Transverse colon (tissue), 4 donors: ENCODE results near the gene IKZF1. TPM values are rescaled to one million over a fixed set of nuclear protein-coding genes. Genes with fewer than 3 reads are reported as not detected.

Experiments used
- DNase-seq: peaks from one replicate; pipeline ENCODE4 v3.0.0-alpha.2; 2019
- H3K27ac ChIP-seq, 4 donors: fragments of 200-600 bp; sonication (generic); 2 replicates each; pipeline ENCODE4 v1.5.1; 2016 to 2018; ENCODE audit warnings: inconsistent platforms in 4 of 4
- H3K27me3 ChIP-seq: fragments of 200-600 bp; sonication (generic); 2 replicates; pipeline ENCODE4 v1.5.1; 2017; ENCODE audit warnings: inconsistent platforms
- H3K36me3 ChIP-seq, 4 donors: fragments of 200-600 bp; sonication (generic); 2 replicates each; pipeline ENCODE4 v1.5.1; 2017 to 2019; ENCODE audit warnings: inconsistent platforms in 4 of 4
- H3K4me1 ChIP-seq, 4 donors: fragments of 200-600 bp; sonication (generic); 2 replicates each; pipeline ENCODE4 v1.5.1; 2017 to 2020; ENCODE audit warnings: inconsistent platforms in 4 of 4
- H3K4me3 ChIP-seq, 4 donors: fragments of 200-600 bp; sonication (generic); 1 replicate in 1 of 4; 2 replicates in 3 of 4; pipeline versions ENCODE4 v1.5.1 to v1.6.1; 2017 to 2019; ENCODE audit warnings: inconsistent platforms in 4 of 4
- H3K9me3 ChIP-seq, 2 donors: fragments of 200-600 bp; sonication (generic); 2 replicates each; pipeline ENCODE4 v1.5.1; 2017 to 2019; ENCODE audit warnings: inconsistent platforms in 2 of 2
- CTCF ChIP-seq, 5 experiments: fragments of 200-600 bp in 3 of 5; fragments of 450-650 bp in 2 of 5; sonication (generic) in 3 of 5; IDR thresholded peaks; 1 replicate in 2 of 5; 2 replicates in 3 of 5; pipeline ENCODE4 v1.5.1; 2016 to 2017; ENCODE audit warnings: antibody characterized with exemption in 5 of 5, inconsistent platforms in 3 of 5, mild to moderate bottlenecking in 2 of 5, moderate library complexity in 1 of 5
- EP300 ChIP-seq: sonication (generic); formaldehyde crosslinking; IDR thresholded peaks from one replicate; pipeline ENCODE4 v1.6.1; 2017; ENCODE audit warnings: antibody characterized with exemption, low read depth
- POLR2A ChIP-seq: fragments of 450-650 bp; IDR thresholded peaks from one replicate; pipeline ENCODE4 v1.6.1; 2016; ENCODE audit warnings: antibody characterized with exemption, mild to moderate bottlenecking, moderate library complexity
- POLR2AphosphoS5 ChIP-seq, 3 donors: sonication (generic); formaldehyde crosslinking; IDR thresholded peaks; one replicate each; pipeline ENCODE4 v1.6.1; 2016; ENCODE audit warnings: antibody characterized with exemption in 3 of 3
- WGBS, 2 donors: methylation state at CpG; one replicate each; pipeline ENCODE4 v1.1.5; 2018; ENCODE audit warnings: low coverage in 1 of 2; 5-methylcytosine and 5-hydroxymethylcytosine counted together
- in situ Hi-C, 4 donors: fragments of 200-750 bp; cut with MboI; loops; one replicate each; pipeline versions ENCODE4 v1.15.0 to v1.15.1; 2017; ENCODE audit warnings: low sequenced_read_pairs in 3 of 4, low pct_ligation_motif_present in 1 of 4, low pct_unique_long_range_greater_than_20kb in 1 of 4
- intact Hi-C: fragments of 100-400 bp; cut with DNase I; formaldehyde crosslinking; loops from one replicate; pipeline ENCODE4 v1.15.1; 2023; ENCODE audit warnings: low total_unique reads
- total RNA-seq, 4 donors: library from RNA; depleted of rRNA; stranded (reverse); fragments of >200 nt; gene quantifications; one replicate each; pipeline ENCODE4 v1.1.0, GENCODE V29; 2016

The IKZF1 gene
- total RNA-seq, 4 donors from 2014 or later: 9.2 to 116 (median 29.1) TPM

- in situ Hi-C loops: no loop called here
- Histone ChIP-seq H3K9me3 (no peaks in the 10 kb centered on the region), H3K27ac (peak overlapping the region in 2 of 4 donors; percentile 67 to 76), H3K4me1 (peaks cover 0 to 11% (median 0%) of the 10 kb centered on the region in 4 donors), H3K4me3 (no peak overlapping the region), H3K27me3 (no peaks in the 10 kb centered on the region), H3K36me3 (no peaks in the 10 kb centered on the region)
- TF ChIP-seq POLR2AphosphoS5 (IDR thresholded peaks at IDR 0.05) (no peak), POLR2A (no peak), CTCF (IDR thresholded peaks at IDR 0.05) (no peak), EP300 (no peak)
- DNase-seq: no peak
- 24 to 50% methylated on average over 2 to 3 of the region's 3 CpGs for WGBS, 2 donors
- intact Hi-C loops: no loop called here
Measured at GRCh38 chr7:50264908-50265307, 39.6 kb upstream of the IKZF1 start.

DNA sequence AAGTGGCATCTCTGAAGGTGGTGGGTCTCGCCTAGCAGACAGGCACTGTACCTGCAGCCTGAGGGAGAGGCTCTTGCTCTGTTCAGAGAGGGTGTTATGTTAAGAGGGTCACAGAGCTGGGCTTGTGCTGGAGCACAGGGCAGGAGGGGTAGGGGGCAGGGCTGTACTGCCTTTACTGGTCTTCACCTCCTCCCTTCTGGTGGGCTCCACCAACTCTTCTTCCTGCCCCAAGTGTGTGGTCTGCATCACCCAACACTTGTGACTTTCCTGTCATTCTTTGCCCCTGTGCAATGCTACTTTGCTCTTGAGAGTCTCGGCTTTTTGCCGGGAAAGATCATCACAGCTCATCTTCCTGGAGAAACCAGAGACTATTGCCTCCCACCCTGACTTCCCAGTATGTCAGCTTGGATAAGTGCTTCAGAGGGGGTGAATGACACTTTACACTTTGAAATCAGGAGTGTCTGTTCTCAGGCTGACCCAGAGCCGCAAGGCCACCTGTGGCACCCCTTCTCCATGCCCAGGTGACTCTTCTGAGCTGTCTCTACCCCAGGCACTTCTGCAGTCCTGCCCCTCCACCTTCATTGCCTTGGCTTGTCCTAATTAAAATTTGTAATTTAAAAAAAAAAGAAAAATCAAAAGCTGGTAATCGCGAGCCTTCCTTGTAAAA lies 38.4 kb upstream of the IKZF1 start:
- Histone ChIP-seq H3K4me3 (no peak overlapping the region), H3K4me1 (peaks cover 0 to 11% (median 0%) of the 10 kb centered on the region in 4 donors), H3K27ac (peak overlapping the region; percentile 22 to 76 (median 61)), H3K27me3 (no peaks in the 10 kb centered on the region), H3K9me3 (no peaks in the 10 kb centered on the region), H3K36me3 (no peaks in the 10 kb centered on the region)
- intact Hi-C loops (no loop called here), in situ Hi-C loops (no loop called here)
- WGBS, 2 donors: 69 to 72% methylated on average over 2 to 6 of the region's 6 CpGs
- no peak for DNase-seq
- no peak for TF ChIP-seq CTCF (IDR thresholded peaks at IDR 0.05)
- no peak for TF ChIP-seq POLR2AphosphoS5 (IDR thresholded peaks at IDR 0.05)
- TF ChIP-seq POLR2A: no peak
- no peak for TF ChIP-seq EP300

DNA sequence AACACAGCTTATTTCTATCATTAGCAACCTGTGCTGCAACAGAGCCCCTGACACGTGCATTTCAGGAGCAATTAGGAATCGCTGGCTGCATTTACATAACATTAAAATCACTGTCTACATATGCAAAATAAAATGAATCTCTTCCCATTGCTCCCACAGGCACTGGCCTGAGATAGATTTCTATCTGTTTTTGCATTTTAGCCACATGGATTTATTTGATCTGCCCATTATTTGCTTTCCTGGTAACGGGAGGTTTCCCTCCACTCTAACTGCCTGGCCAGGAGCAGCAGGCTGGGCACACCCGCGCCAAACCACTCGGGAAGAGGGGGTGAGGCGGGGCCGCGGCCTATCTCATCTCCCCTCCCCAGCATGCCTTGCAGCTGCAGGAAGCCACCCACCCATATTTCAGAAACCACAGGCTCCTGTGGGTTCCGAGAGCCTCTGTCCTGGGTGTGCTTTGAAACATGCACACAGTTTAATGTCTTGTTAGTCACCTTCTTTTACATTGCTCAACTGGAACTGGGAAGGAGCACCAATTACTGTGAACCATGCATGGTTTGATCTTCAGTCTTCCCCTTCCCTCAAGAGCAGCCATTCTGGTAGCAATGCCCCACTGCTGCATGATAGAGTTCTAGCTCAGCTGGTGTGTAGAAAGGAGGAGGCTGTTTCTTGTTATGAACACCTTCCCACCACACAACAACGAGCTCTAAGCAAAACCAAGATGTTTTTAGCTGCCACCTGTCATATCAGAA lies 37.7 kb upstream of the IKZF1 start:
- 24 to 30% methylated on average over 2 to 11 of the region's 11 CpGs for WGBS, 2 donors
- H3K4me3 ChIP-seq: no peak overlapping the region
- H3K27ac ChIP-seq: peak overlapping the region; percentile 52 to 76 (median 61)
- in situ Hi-C loops (no loop called here), intact Hi-C loops (no loop called here)
- TF ChIP-seq POLR2A (no peak), POLR2AphosphoS5 (IDR thresholded peaks at IDR 0.05) (peak in 2 of 3 donors; percentile 6 to 38)
- peaks cover 0 to 11% (median 0%) of the 10 kb centered on the region in 4 donors for H3K4me1 ChIP-seq
- DNase-seq: peak; percentile 74
- no peaks in the 10 kb centered on the region for H3K27me3 ChIP-seq
- H3K9me3 ChIP-seq: no peaks in the 10 kb centered on the region
- H3K36me3 ChIP-seq: no peaks in the 10 kb centered on the region

- intact Hi-C loops (no loop called here), in situ Hi-C loops (no loop called here)
- H3K27ac ChIP-seq: peak overlapping the region; percentile 52 to 76 (median 61)
- no peaks in the 10 kb centered on the region for H3K27me3 ChIP-seq
- peaks cover 0 to 11% (median 0%) of the 10 kb centered on the region in 4 donors for H3K4me1 ChIP-seq
- 52 to 54% methylated on average over 2 of the region's 2 CpGs for WGBS, 2 donors
- no peak overlapping the region for H3K4me3 ChIP-seq
- H3K9me3 ChIP-seq: no peaks in the 10 kb centered on the region
- TF ChIP-seq EP300: no peak
- no peak for TF ChIP-seq CTCF (IDR thresholded peaks at IDR 0.05)
- TF ChIP-seq POLR2A: no peak
- no peak for TF ChIP-seq POLR2AphosphoS5 (IDR thresholded peaks at IDR 0.05)
- H3K36me3 ChIP-seq: no peaks in the 10 kb centered on the region
- no peak for DNase-seq
Measured at GRCh38 chr7:50267525-50268041, 36.9 kb upstream of the IKZF1 start.
